ENCODE measurements around the gene PLA2R1. TPM values are rescaled to one million over a fixed set of nuclear protein-coding genes. Genes with fewer than 3 reads are reported as not detected.

Gene PLA2R1
- polyA plus RNA-seq, 4 donors, result 36.7 to 106 (median 71.6) TPM

GRCh38 chr2:160034396-160034795, 28.0 kb downstream of the PLA2R1 start:
- DNase-seq (ENCODE audit: low read depth in 4 of 4, low spot score in 3 of 4), result no peak

- no peak for DNase-seq (ENCODE audit: low read depth in 4 of 4, low spot score in 3 of 4)
Measured at GRCh38 chr2:160033732-160034392, 28.6 kb downstream of the PLA2R1 start.

- no peak for DNase-seq (ENCODE audit: low read depth in 4 of 4, low spot score in 3 of 4)
Measured at GRCh38 chr2:160029270-160029628, 33.2 kb downstream of the PLA2R1 start.

GRCh38 chr2:160028431-160029269, 33.8 kb downstream of the PLA2R1 start:
- no peak for DNase-seq (ENCODE audit: low read depth in 4 of 4, low spot score in 3 of 4)

GRCh38 chr2:160022162-160022561, 40.3 kb downstream of the PLA2R1 start:
- no peak for DNase-seq (ENCODE audit: low read depth in 4 of 4, low spot score in 3 of 4)

GRCh38 chr2:160019374-160020090, 42.9 kb downstream of the PLA2R1 start:
- no peak for DNase-seq (ENCODE audit: low read depth in 4 of 4, low spot score in 3 of 4)

GRCh38 chr2:160015746-160016145, 46.7 kb downstream of the PLA2R1 start:
- DNase-seq (ENCODE audit: low read depth in 4 of 4, low spot score in 3 of 4), result no peak

- no peak for DNase-seq (ENCODE audit: low read depth in 4 of 4, low spot score in 3 of 4)
Measured at GRCh38 chr2:160014227-160014626, 48.2 kb downstream of the PLA2R1 start.

- DNase-seq (ENCODE audit: low read depth in 4 of 4, low spot score in 3 of 4), result no peak
Measured at GRCh38 chr2:160010361-160011145, 51.9 kb downstream of the PLA2R1 start.

- no peak for DNase-seq (ENCODE audit: low read depth in 4 of 4, low spot score in 3 of 4)
Measured at GRCh38 chr2:160007111-160007510, 55.3 kb downstream of the PLA2R1 start.

GRCh38 chr2:160006475-160006874, 55.9 kb downstream of the PLA2R1 start:
- no peak for DNase-seq (ENCODE audit: low read depth in 4 of 4, low spot score in 3 of 4)

GRCh38 chr2:160005908-160006307, 56.5 kb downstream of the PLA2R1 start:
- DNase-seq (ENCODE audit: low read depth in 4 of 4, low spot score in 3 of 4), result no peak

- DNase-seq (ENCODE audit: low read depth in 4 of 4, low spot score in 3 of 4), result no peak
Measured at GRCh38 chr2:160005476-160005875, 56.9 kb downstream of the PLA2R1 start.

GRCh38 chr2:159998961-159999360, 63.5 kb downstream of the PLA2R1 start:
- DNase-seq (ENCODE audit: low read depth in 4 of 4, low spot score in 3 of 4), result no peak

- DNase-seq (ENCODE audit: low read depth in 4 of 4, low spot score in 3 of 4), result no peak
Measured at GRCh38 chr2:159998243-159998642, 64.2 kb downstream of the PLA2R1 start.

GRCh38 chr2:159996792-159997546, 65.4 kb downstream of the PLA2R1 start:
- DNase-seq (ENCODE audit: low read depth in 4 of 4, low spot score in 3 of 4), result no peak

- no peak for DNase-seq (ENCODE audit: low read depth in 4 of 4, low spot score in 3 of 4)
Measured at GRCh38 chr2:159995038-159995437, 67.4 kb downstream of the PLA2R1 start.

- no peak for DNase-seq (ENCODE audit: low read depth in 4 of 4, low spot score in 3 of 4)
Measured at GRCh38 chr2:159989249-159989648, 73.2 kb downstream of the PLA2R1 start.

GRCh38 chr2:159988412-159988970, 73.9 kb downstream of the PLA2R1 start:
- DNase-seq (ENCODE audit: low read depth in 4 of 4, low spot score in 3 of 4), result no peak

- no peak for DNase-seq (ENCODE audit: low read depth in 4 of 4, low spot score in 3 of 4)
Measured at GRCh38 chr2:159987181-159987580, 75.2 kb downstream of the PLA2R1 start.

All from left renal pelvis (tissue), 4 donors.